HepG2 (cell line): Measurements from ENCODE around the gene ATAD1. TPM values are rescaled to one million over a fixed set of nuclear protein-coding genes. Genes with fewer than 3 reads are reported as not detected.

Experiments
- BCL6 ChIP-seq: IDR thresholded peaks from 2 replicates; pipeline ENCODE4 v1.6.1; 2016; ENCODE audit warnings: missing genetic modification reagents, missing compliant biosample characterization
- BORCS8-MEF2B ChIP-seq: sonication (generic); formaldehyde crosslinking; IDR thresholded peaks from 2 replicates; pipeline ENCODE4 v1.8.0; 2022; ENCODE audit warnings: mild to moderate bottlenecking, missing genetic modification reagents
- FOSL2 ChIP-seq: sonication (generic); formaldehyde crosslinking; IDR thresholded peaks from 2 replicates; pipeline ENCODE4 v1.4.0; 2020; ENCODE audit warnings: missing genetic modification reagents
- GATAD2A ChIP-seq: IDR thresholded peaks from 2 replicates; pipeline ENCODE4 v1.6.1; 2016
- HOMEZ ChIP-seq: IDR thresholded peaks from 2 replicates; pipeline ENCODE4 v1.6.1; 2016; ENCODE audit warnings: low read depth
- HOXA5 ChIP-seq: sonication (generic); formaldehyde crosslinking; IDR thresholded peaks from 2 replicates; pipeline ENCODE4 v1.4.0; 2020; ENCODE audit warnings: missing genetic modification reagents
- ISL2 ChIP-seq: sonication (generic); formaldehyde crosslinking; IDR thresholded peaks from 2 replicates; pipeline ENCODE4 v1.5.0; 2020; ENCODE audit warnings: missing genetic modification reagents
- PBX3 ChIP-seq: sonication (generic); formaldehyde crosslinking; IDR thresholded peaks from 2 replicates; pipeline ENCODE4 v1.8.1; 2023; ENCODE audit warnings: missing genetic modification reagents, inconsistent platforms, borderline replicate concordance
- PHB2 ChIP-seq: fragments of 450-650 bp; IDR thresholded peaks from 2 replicates; pipeline ENCODE4 v1.6.1; 2018; ENCODE audit not compliant: partially characterized antibody
- PHF8 ChIP-seq: sonication (generic); formaldehyde crosslinking; IDR thresholded peaks from 2 replicates; pipeline ENCODE4 v1.5.0; 2020; ENCODE audit warnings: missing genetic modification reagents
- SP4 ChIP-seq: sonication (generic); formaldehyde crosslinking; IDR thresholded peaks from 2 replicates; pipeline ENCODE4 v1.8.1; 2023; ENCODE audit warnings: mild to moderate bottlenecking, missing genetic modification reagents
- TFDP1 ChIP-seq: IDR thresholded peaks from 2 replicates; pipeline ENCODE4 v1.6.1; 2016; ENCODE audit warnings: missing compliant biosample characterization, missing genetic modification reagents, borderline replicate concordance
- ZBTB2 ChIP-seq: sonication (generic); formaldehyde crosslinking; IDR thresholded peaks from 2 replicates; pipeline ENCODE4 v1.8.0; 2022; ENCODE audit warnings: low read depth, missing genetic modification reagents
- ZNF274 ChIP-seq: sonication (generic); formaldehyde crosslinking; IDR thresholded peaks from 2 replicates; pipeline ENCODE4 v1.5.1; 2020; ENCODE audit warnings: mild to moderate bottlenecking, missing genetic modification reagents
- ZNF296 ChIP-seq: sonication (generic); formaldehyde crosslinking; conservative IDR thresholded peaks from 2 replicates; pipeline ENCODE4 v1.5.0; 2020; ENCODE audit warnings: mild to moderate bottlenecking, missing genetic modification reagents
- ZNF337 ChIP-seq: sonication (generic); formaldehyde crosslinking; IDR thresholded peaks from 2 replicates; pipeline ENCODE4 v1.5.1; 2020; ENCODE audit warnings: missing genetic modification reagents, low read depth, mild to moderate bottlenecking, borderline replicate concordance
- ZNF362 ChIP-seq: sonication (generic); formaldehyde crosslinking; IDR thresholded peaks from 2 replicates; pipeline ENCODE4 v1.4.0; 2020; ENCODE audit warnings: missing genetic modification reagents, mild to moderate bottlenecking, borderline replicate concordance
- ZNF598 ChIP-seq: sonication (generic); formaldehyde crosslinking; IDR thresholded peaks from 2 replicates; pipeline ENCODE4 v1.5.1; 2020; ENCODE audit warnings: mild to moderate bottlenecking, missing genetic modification reagents, borderline replicate concordance
- ZNF660 ChIP-seq: sonication (generic); formaldehyde crosslinking; IDR thresholded peaks from 2 replicates; pipeline ENCODE4 v1.5.1; 2020; ENCODE audit warnings: mild to moderate bottlenecking, low read depth, missing genetic modification reagents, borderline replicate concordance
- ZSCAN12 ChIP-seq: sonication (generic); formaldehyde crosslinking; IDR thresholded peaks from 2 replicates; pipeline ENCODE4 v1.9.0; 2021; ENCODE audit warnings: mild to moderate bottlenecking, missing genetic modification reagents
- ZSCAN25 ChIP-seq: sonication (generic); formaldehyde crosslinking; IDR thresholded peaks from 2 replicates; pipeline ENCODE4 v1.8.0; 2022; ENCODE audit warnings: mild to moderate bottlenecking, missing genetic modification reagents
- polyA plus RNA-seq, 8 experiments: library from polyadenylated mRNA; depleted of rRNA in 3 of 8; stranded (reverse) in 7 of 8; unstranded in 1 of 8; fragments of >200 nt; fragmentation: Illumina TruSeq in 4 of 8; extraction: Trizol in 4 of 8; gene quantifications; 2 replicates each; pipeline versions ENCODE4 v1.2.1 to v1.2.3, GENCODE V29; 2011 to 2016; ENCODE audit warnings: low read depth in 4 of 8, missing spikeins in 1 of 8, mixed read lengths in 1 of 8; ENCODE audit not compliant: insufficient read depth in 1 of 8
- total RNA-seq, 5 experiments: library from RNA; depleted of rRNA; stranded (reverse); fragments of >200 nt; fragmentation: Illumina TruSeq; extraction: Trizol; gene quantifications; 2 replicates each; pipeline ENCODE4 v1.2.3, GENCODE V29; 2016; ENCODE audit warnings: low read depth in 1 of 5

Gene ATAD1
- total and polyA plus RNA-seq, 2 of the 13 experiments (the other 11 are each of a cell fraction or from before 2014, with no cell fraction given) = 14.9 to 28.2 TPM

GRCh38 chr10:87817609-87818504, at the start of gene ATAD1 (continued):
- TF ChIP-seq SP4 (CRISPR knock-in tag) = no peak; the same call in 1 of the 2 replicates
- TF ChIP-seq ZSCAN12 (CRISPR knock-in tag) = peak; percentile 68; the same call in 1 of the 2 replicates
- no peak for TF ChIP-seq BCL6
- no peak for TF ChIP-seq FOSL2
- TF ChIP-seq ISL2 (CRISPR knock-in tag) = no peak
- TF ChIP-seq HOMEZ = no peak
- no peak for TF ChIP-seq PBX3 (CRISPR knock-in tag)
- no peak; the same call in 1 of the 2 replicates for TF ChIP-seq ZNF362 (CRISPR knock-in tag)
- TF ChIP-seq HOXA5 (CRISPR knock-in tag) = no peak
- TF ChIP-seq ZNF296 = no peak
- 0 out of 2 replicates have a peak, but pooled peaks have one; percentile 29 for TF ChIP-seq ZNF598 (CRISPR knock-in tag)
- no peak for TF ChIP-seq PHB2
- TF ChIP-seq TFDP1 = peak; percentile 19; the same call in 1 of the 2 replicates
- peak; percentile 36; the same call in 1 of the 2 replicates for TF ChIP-seq ZNF274 (CRISPR knock-in tag)
- peak; percentile 96 for TF ChIP-seq PHF8 (CRISPR knock-in tag)
- peak; percentile 45; the same call in 1 of the 2 replicates for TF ChIP-seq BORCS8-MEF2B (CRISPR knock-in tag)
- no peak for TF ChIP-seq ZBTB2 (CRISPR knock-in tag)
- TF ChIP-seq GATAD2A (CRISPR knock-in tag) = peak; percentile 5; the same call in 1 of the 2 replicates
- TF ChIP-seq ZSCAN25 (CRISPR knock-in tag) = no peak; the same call in 1 of the 2 replicates
- TF ChIP-seq ZNF660 = no peak
- no peak for TF ChIP-seq ZNF337 (CRISPR knock-in tag)
